GM12875 (cell line): Measurements from ENCODE around the gene PCDH1.

Source experiments
- H3K4me3 ChIP-seq: one replicate; pipeline ENCODE4 v1.5.1; 2011; ENCODE audit warnings: low read depth, low read length, control low read depth
- CTCF ChIP-seq: IDR thresholded peaks from 2 replicates; pipeline ENCODE4 v1.5.1; 2011; ENCODE audit warnings: low read depth, mild to moderate bottlenecking, control low read depth, inconsistent platforms, low read length, moderate library complexity, borderline replicate concordance; ENCODE audit not compliant: insufficient read depth

Gene PCDH1

GRCh38 chr5:141839015-141839513 lies 39.1 kb downstream of the PCDH1 start:
- TF ChIP-seq CTCF, result no peak
- H3K4me3 ChIP-seq, result no peak overlapping the region

GRCh38 chr5:141838326-141839014 lies 39.7 kb downstream of the PCDH1 start:
- TF ChIP-seq CTCF, result no peak

DNA sequence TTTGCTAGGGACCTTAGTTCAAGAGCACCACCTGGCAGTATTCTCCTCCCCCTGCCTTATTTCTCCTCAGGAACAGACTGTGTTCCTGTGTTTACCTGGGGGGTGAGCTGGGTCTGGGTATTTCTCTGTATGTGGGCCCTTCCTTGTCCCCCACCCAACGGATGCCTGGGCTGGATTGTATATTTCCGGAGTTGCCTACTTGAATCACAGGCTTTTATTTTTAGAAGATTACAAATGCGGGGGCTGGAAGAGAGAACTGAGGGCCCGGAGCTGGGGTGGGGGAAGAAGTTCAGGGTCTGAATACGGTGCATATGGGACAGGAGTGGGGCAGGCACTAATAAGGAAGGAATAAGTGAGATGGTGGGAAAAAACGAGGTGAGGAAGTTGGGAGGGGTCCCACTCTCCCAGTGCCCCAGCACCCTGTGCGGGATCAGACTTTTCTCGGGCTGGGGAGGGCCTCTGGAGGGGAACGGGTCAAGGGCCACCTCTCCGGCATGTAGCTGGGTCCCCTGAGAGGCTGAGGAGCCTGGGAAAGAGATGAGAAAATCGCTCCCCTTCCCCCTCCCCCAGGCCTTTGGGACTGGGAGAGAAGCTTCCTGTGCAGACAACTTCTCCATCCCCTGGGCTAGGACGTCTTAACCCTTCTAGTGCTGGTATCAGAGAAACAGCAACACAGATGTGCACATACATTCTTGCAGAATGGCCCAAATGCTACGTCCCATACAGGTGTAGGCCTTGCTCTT lies 42.1 kb downstream of the PCDH1 start:
- no peak overlapping the region for H3K4me3 ChIP-seq
- TF ChIP-seq CTCF, result no peak

More at GRCh38 chr5:141838326-141839014, 39.7 kb downstream of the PCDH1 start:
- H3K4me3 ChIP-seq, result no peak overlapping the region

DNA sequence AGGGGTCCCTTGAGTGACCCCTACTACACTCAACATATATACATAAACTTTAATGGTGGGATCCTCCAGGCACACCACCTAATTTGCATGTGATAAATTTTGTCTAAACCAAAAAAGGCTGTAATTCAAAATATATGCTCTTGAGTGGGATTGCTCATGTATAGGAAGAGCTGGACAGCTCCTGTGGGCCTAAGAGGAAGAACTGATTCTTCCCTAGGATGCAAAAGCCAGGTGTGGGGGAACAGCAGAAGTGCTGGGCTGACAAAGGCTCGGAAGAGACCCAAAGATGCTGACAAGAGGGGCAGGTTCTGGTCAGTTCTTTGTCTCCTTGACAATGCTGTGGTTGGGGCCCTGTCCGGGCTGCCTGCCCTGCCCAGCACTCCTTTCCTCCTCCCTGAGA lies 43.9 kb downstream of the PCDH1 start:
- H3K4me3 ChIP-seq, result no peak overlapping the region
- no peak for TF ChIP-seq CTCF

- no peak for TF ChIP-seq CTCF
- no peak overlapping the region for H3K4me3 ChIP-seq
Measured at GRCh38 chr5:141832131-141832530, 46.1 kb downstream of the PCDH1 start.

- H3K4me3 ChIP-seq, result no peak overlapping the region
- no peak for TF ChIP-seq CTCF
Measured at GRCh38 chr5:141828162-141828561, 50.0 kb downstream of the PCDH1 start.

- H3K4me3 ChIP-seq, result no peak overlapping the region
Measured at GRCh38 chr5:141826674-141827073, 51.5 kb downstream of the PCDH1 start.

More at GRCh38 chr5:141826674-141827073, 51.5 kb downstream of the PCDH1 start:
- TF ChIP-seq CTCF, result no peak
